Retinal pigment epithelial cell (primary cell): ENCODE results near the gene MAOB.
"Not testable (repeated sequence)": the region's sequence is repeated elsewhere in the genome, so short reads cannot be mapped to it uniquely, and the experiment has no call there.

Source experiments
- DNase-seq: peaks from one replicate; pipeline ENCODE4 v3.0.0-alpha.2; 2010; ENCODE audit warnings: low read depth
- H3K4me3 ChIP-seq: 2 replicates; pipeline ENCODE4 v1.5.1; 2011; ENCODE audit warnings: mild to moderate bottlenecking, low read length, control low read depth, moderate library complexity
- TF ChIP-seq, protein P1 (sequence below): conservative IDR thresholded peaks from 2 replicates; pipeline ENCODE4 v1.5.1; 2011; ENCODE audit warnings: low read depth, low read length, control low read depth, inconsistent platforms

Gene MAOB

DNA sequence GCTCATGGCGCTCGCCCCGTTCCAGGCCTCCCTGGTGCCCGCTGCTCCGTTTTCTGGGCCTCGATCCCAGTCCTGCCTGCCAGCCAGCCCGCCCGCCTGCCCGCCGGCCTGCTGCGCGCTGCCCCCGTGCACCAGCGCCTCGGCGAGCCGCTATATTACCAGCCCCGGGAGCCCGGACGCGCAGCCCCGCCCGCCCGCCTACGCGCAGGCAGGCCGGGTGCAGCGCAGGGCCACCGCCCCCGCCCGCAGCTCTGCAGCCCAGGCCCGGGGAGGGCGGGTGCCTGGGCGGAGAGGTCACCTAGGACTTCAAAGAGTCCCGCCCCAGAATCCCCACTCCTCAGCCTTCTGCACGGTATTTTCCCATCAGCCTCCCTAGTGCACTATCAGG lies at the start of gene MAOB:
Gene MAOB (minus strand): TSS at position 157 of the 388 bp plus-strand sequence. CDS start 151 bp downstream, at position 6.
- DNase-seq, result no peak
- TF ChIP-seq, protein P1, sequence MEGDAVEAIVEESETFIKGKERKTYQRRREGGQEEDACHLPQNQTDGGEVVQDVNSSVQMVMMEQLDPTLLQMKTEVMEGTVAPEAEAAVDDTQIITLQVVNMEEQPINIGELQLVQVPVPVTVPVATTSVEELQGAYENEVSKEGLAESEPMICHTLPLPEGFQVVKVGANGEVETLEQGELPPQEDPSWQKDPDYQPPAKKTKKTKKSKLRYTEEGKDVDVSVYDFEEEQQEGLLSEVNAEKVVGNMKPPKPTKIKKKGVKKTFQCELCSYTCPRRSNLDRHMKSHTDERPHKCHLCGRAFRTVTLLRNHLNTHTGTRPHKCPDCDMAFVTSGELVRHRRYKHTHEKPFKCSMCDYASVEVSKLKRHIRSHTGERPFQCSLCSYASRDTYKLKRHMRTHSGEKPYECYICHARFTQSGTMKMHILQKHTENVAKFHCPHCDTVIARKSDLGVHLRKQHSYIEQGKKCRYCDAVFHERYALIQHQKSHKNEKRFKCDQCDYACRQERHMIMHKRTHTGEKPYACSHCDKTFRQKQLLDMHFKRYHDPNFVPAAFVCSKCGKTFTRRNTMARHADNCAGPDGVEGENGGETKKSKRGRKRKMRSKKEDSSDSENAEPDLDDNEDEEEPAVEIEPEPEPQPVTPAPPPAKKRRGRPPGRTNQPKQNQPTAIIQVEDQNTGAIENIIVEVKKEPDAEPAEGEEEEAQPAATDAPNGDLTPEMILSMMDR, result no peak
- peak within 1 kb of the TSS; percentile 29 for H3K4me3 ChIP-seq

DNA sequence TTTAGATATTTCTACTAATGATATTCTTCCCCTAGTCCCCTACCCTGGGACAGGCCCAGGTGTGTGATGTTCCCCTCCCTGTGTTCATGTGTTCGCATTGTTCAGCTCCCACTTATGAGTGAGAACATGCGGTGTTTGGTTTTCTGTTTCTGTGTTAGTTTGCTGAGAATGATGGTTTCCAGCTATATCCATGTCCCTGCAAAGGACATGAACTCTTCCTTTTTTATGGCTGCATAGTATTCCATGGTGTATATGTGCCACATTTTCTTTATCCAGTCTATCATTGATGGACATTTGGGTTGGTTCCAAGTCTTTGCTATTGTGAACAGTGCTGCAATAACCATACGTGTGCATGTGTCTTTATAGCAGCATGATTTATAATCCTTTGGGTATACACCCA lies 39.8 kb upstream of the MAOB start:
- not testable (repeated sequence) for DNase-seq, H3K4me3 ChIP-seq

DNA sequence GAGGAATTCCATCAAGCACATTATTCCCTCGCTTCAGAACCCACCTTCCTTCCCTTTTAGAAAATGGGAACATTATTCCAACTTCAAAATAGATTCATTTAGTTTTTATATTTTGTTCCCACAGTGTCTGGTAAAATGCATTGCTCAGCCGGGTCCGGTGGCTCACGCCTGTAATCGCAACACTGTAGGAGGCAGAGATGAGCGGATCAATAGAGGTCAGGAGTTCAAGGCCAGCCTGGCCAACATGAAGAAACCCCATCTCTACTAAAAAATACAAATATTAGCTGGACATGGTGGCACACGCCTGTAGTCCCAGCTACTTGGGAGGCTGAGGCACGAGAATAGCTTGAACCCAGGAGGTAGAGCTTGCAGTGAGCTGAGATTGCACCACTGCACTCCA lies 28.5 kb upstream of the MAOB start:
- not testable (repeated sequence) for DNase-seq, H3K4me3 ChIP-seq

DNA sequence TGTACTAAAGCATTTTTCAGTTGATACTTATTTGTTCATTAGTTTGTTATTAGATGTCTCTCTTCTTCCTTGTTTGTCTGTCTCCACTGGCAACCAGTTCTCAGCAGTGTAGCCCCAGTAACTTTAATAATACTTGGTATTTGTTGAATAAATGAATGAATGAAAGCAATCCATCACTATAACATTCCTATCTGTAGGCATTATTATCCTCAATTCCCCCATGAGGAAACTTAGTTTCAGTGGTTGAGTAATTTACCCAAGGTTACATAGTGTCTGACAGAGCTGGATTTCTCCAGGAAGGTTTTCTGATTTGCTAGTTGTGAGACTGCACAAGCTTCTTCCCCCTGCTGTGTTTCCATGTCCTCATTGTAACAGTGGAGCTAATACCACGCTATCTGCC lies 27.8 kb upstream of the MAOB start:
- TF ChIP-seq, protein P1, result no peak
- no peak overlapping the region for H3K4me3 ChIP-seq
- DNase-seq, result no peak

DNA sequence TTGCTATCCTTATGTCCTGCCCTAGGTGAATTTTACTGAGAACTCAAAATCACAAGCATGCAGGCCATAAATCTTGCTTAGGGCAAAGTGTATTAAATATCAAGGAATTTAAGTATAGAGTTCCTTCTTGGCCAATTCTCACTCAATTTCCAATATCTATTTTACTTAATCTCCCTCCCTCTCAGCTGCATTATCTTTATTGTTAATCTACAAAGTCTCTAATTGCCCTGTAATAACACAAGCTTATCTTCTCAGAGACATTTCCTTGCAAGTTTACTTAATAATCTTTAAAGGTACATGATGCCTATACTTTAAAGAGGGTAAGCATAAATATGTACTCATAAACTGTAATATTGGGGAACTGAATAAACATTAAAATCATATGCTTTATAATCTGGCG lies 26.9 kb upstream of the MAOB start:
- TF ChIP-seq, protein P1, result no peak
- DNase-seq, result no peak
- no peak overlapping the region for H3K4me3 ChIP-seq

DNA sequence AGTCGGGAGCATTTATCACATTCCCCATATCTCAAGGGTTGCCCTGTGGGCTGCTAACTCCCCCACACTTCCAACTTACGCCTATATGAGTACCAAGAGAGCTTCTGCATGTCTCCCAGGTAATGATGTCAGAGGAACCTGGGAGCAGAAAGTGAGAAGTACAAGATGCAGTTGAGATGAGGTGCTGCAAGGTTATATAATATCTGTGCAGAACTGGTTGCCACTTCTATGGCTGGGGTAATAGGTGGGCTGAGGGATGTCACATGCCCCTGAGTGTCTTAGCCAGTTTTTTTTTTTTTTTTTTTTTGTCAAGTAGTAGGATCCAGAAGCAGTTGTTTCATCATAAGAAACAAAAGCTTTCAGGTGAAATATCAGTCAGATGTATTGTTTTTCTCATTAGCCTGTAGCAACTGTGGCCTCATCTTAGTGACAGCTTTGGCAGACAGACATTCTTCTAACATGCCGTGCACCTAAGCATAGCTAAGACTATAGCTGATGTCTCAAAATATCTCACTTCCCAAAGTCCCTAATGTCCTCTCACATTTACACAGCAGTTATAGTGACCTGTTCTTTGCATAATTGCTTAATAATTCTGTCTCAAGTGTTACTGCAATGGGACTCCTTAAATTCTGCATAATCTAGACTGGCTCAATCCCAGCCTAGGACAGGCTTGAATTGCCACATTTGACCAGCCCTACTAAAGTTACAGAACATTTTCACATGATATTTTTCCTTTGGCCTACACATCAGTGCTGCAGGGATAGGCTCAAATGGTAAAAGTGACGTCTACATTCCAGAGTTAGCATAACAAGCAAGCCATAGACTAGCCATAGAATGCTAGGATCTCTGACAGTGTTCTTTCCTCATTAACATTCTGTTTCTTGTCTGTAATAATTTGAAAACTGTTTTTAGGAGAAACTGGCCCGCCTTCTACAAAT lies 17.9 kb upstream of the MAOB start:
- DNase-seq, result no peak
- TF ChIP-seq, protein P1, result no peak
- no peak overlapping the region for H3K4me3 ChIP-seq

DNA sequence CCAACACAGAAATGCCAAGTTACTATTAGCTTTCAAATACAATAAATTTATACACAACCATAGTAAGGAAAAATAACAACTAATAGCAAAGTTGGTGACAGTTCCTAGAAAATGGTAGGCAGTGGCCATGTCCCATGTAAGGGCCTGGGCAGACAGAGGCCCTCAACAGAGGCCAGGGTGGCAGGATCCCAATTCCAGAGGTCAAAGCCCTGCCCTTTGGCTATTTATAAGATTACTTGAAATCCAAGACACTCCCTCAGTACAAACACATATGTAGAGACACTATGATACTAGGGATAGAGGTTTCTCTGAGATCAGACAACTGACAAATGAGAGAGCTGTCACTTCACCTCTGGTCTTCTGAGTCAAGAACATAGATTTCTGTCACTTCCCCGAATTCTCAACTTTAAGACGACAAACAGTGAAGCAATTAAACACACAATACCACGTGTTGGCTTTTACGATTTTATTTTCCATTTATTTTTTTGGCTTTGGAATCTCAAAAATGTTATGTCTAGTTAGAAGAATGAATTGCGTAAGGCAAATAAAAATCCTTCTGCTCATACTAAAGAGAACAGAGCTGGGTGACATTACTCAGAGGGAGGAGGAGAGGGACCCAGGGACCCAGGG lies 16.3 kb upstream of the MAOB start:
- no peak overlapping the region for H3K4me3 ChIP-seq
- no peak for DNase-seq
- TF ChIP-seq, protein P1, result no peak

DNA sequence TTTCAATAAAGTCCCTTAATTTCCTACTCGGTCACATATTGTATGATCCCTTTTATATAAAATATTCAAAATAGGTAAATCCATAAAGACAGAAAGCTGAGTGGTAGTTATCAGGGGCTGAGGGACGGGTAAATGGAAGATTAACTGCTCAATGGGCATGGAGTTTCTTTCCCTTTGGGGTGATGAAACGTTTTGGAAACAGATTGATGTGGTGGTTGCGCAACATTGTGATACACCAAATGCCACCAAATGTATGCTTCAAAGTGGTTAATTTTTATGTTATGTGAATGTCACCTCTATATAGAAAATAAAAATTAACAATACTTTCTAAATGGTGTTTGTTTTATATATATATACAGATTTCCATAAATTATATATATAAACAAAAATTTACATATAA lies 15.0 kb upstream of the MAOB start:
- no peak for DNase-seq
- H3K4me3 ChIP-seq, result no peak overlapping the region
- TF ChIP-seq, protein P1, result no peak
